Tracheal epithelial cell (primary cell): Measurements from ENCODE around the gene TRIM77. TPM values are rescaled to one million over a fixed set of nuclear protein-coding genes. Genes with fewer than 3 reads are reported as not detected.

ENCODE experiments used
- total RNA-seq: library from RNA; depleted of rRNA; stranded (reverse); fragments of >200 nt; gene quantifications from 2 replicates; pipeline ENCODE4 v1.2.1, GENCODE V29; 2014

TRIM77 gene, protein sequence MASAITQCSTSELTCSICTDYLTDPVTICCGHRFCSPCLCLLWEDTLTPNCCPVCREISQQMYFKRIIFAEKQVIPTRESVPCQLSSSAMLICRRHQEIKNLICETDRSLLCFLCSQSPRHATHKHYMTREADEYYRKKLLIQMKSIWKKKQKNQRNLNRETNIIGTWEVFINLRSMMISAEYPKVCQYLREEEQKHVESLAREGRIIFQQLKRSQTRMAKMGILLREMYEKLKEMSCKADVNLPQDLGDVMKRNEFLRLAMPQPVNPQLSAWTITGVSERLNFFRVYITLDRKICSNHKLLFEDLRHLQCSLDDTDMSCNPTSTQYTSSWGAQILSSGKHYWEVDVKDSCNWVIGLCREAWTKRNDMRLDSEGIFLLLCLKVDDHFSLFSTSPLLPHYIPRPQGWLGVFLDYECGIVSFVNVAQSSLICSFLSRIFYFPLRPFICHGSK
- not detected in 2 replicates for total RNA-seq

DNA sequence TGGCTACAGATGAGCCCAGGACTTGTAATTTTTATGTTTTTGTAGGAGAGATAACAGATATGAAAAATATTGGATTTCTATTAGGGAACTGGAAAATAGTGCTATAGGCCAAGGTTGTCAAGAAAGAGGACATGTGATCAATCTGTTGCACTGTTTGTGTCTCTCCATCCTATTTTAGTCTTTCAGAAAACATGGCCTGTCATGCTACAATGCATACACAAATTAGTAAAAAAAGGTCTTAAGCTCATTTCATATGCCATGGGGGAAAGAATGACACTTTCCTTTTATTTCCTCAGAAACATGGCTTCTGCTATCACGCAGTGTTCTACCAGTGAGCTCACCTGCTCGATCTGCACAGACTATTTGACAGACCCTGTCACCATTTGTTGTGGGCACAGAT, at the start of gene TRIM77:
Gene TRIM77, plus strand, starts transcription at position 301 of the 400 bp plus-strand sequence. Its CDS starts 0 bp downstream, at position 301.

Other genes with a start within 250 kb of the TRIM77 start
- 0.64 and 1.4 TPM in 2 replicates for gene NOX4, start 218.9 kb upstream of the TRIM77 start, total RNA-seq
- gene TRIM49, start 98.3 kb downstream of the TRIM77 start, total RNA-seq: not detected in 2 replicates
- not detected in 2 replicates for gene TRIM64B, start 168.2 kb downstream of the TRIM77 start, total RNA-seq
- gene TRIM49D1, start 211.9 kb downstream of the TRIM77 start, total RNA-seq: not detected in 2 replicates
- not detected in 2 replicates for gene TRIM49D2, start 213.8 kb downstream of the TRIM77 start, total RNA-seq